AG04449 (cell line): ENCODE data around the gene TOMM70.
"Not testable (repeated sequence)": the region's sequence is repeated elsewhere in the genome, so short reads cannot be mapped to it uniquely, and the experiment has no call there.

Source experiments
- CTCF ChIA-PET: fragments of 350-600 bp; formaldehyde crosslinking; extraction: SDS; loops from one replicate; lab custom pipeline; 2021; ENCODE audit warnings: antibody characterized with exemption; lab: Yijun Ruan, JAX
- POLR2A ChIA-PET: fragments of 400-600, 350-600 bp; formaldehyde crosslinking; extraction: SDS; loops from one replicate; lab custom pipeline; 2020; ENCODE audit warnings: antibody characterized with exemption, inconsistent platforms; lab: Yijun Ruan, JAX
- DNase-seq: peaks from one replicate; pipeline ENCODE4 v3.0.0-alpha.2; 2010; ENCODE audit warnings: low read depth, low spot score
- H3K4me3 ChIP-seq: 2 replicates; pipeline ENCODE4 v1.5.1; 2011; ENCODE audit warnings: low read depth, mild to moderate bottlenecking, control low read depth, low read length
- CTCF ChIP-seq: IDR thresholded peaks from one replicate; pipeline ENCODE4 v1.5.1; 2011; ENCODE audit warnings: mild to moderate bottlenecking, moderate library complexity, low read length, control low read depth, inconsistent platforms; ENCODE audit not compliant: insufficient read depth; ENCODE audit errors: missing control alignments

TOMM70 gene

GRCh38 chr3:100400780-100401673, at the start of gene TOMM70, which contains the start of gene LNP1:
Gene TOMM70 (minus strand): TSS chr3:100401089. CDS start chr3:100400949, 140 bp downstream.
Gene LNP1 (plus strand): TSS chr3:100401539. CDS start chr3:100429730, 28,191 bp downstream.
- peak; percentile 79 for DNase-seq
- peak within 1 kb of the TSS; percentile 84 for H3K4me3 ChIP-seq
- CTCF ChIA-PET: interaction anchor here (0.9 to 2.0 kb wide), 8 partner anchors 10 to 211 kb away, joined by 3 to 6 read pairs (median 4); partner anchors contain the start of gene NIT2
- TF ChIP-seq CTCF: no peak
- POLR2A ChIA-PET: interaction anchor here (0.5 to 1.5 kb wide), 7 partner anchors 27 to 132 kb away, joined by 3 to 5 read pairs (median 3); partner anchors contain the start of genes NIT2 and TMEM45A

- CTCF ChIA-PET: interaction anchor here (1.1 to 6.4 kb wide), 4 partner anchors 11 to 141 kb away, joined by 3 to 57 read pairs (median 15); no protein-coding TSS in a partner anchor
Observed at GRCh38 chr3:100449214-100449613, 48.3 kb upstream of the TOMM70 start.

GRCh38 chr3:100448079-100448478, 47.2 kb upstream of the TOMM70 start:
- ChIA-PET CTCF (interaction anchor here (1.1 to 6.4 kb wide), 4 partner anchors 9 to 142 kb away, joined by 3 to 57 read pairs (median 15); no protein-coding TSS in a partner anchor), POLR2A (no interaction called here)
- no peak overlapping the region for H3K4me3 ChIP-seq
- no peak for TF ChIP-seq CTCF
- no peak for DNase-seq

More at GRCh38 chr3:100449214-100449613, 48.3 kb upstream of the TOMM70 start:
- no peak overlapping the region for H3K4me3 ChIP-seq
- TF ChIP-seq CTCF: no peak
- POLR2A ChIA-PET: interaction anchor here (0.7 kb wide), 1 partner anchor 602 kb away, joined by 5 read pairs; no protein-coding TSS in a partner anchor
- DNase-seq: no peak

GRCh38 chr3:100447067-100447466, 46.2 kb upstream of the TOMM70 start:
- CTCF ChIA-PET: interaction anchor here (6.4 kb wide), 1 partner anchor 16 kb away, joined by 57 read pairs; no protein-coding TSS in a partner anchor
- H3K4me3 ChIP-seq, POLR2A ChIA-PET, DNase-seq: not testable (repeated sequence)

- ChIA-PET POLR2A (no interaction called here), CTCF (interaction anchor here (1.0 kb wide), 1 partner anchor 20 kb away, joined by 3 read pairs; no protein-coding TSS in a partner anchor)
- no peak overlapping the region for H3K4me3 ChIP-seq
- TF ChIP-seq CTCF: no peak
- DNase-seq: no peak
Observed at GRCh38 chr3:100443690-100444089, 42.8 kb upstream of the TOMM70 start.

GRCh38 chr3:100440895-100441294, 40.0 kb upstream of the TOMM70 start:
- ChIA-PET CTCF (interaction anchor here (0.8 to 2.4 kb wide), 4 partner anchors 9 to 149 kb away, joined by 3 to 14 read pairs (median 4); no protein-coding TSS in a partner anchor), POLR2A (no interaction called here)
- no peak overlapping the region for H3K4me3 ChIP-seq
- no peak for DNase-seq
- TF ChIP-seq CTCF: no peak
